Sigmoid colon (tissue), 7 donors: Measurements from ENCODE around the gene PLCB2. TPM values are rescaled to one million over a fixed set of nuclear protein-coding genes. Genes with fewer than 3 reads are reported as not detected.

Source experiments
- DNase-seq: peaks from one replicate; pipeline ENCODE4 v3.0.0-alpha.2; 2019
- H3K27ac ChIP-seq, 4 donors: fragments of 200-600 bp; sonication (generic); one replicate each; pipeline ENCODE4 v1.5.1; 2016 to 2019; ENCODE audit warnings: mild to moderate bottlenecking in 1 of 4
- H3K27me3 ChIP-seq, 3 donors: fragments of 200-600 bp; sonication (generic); one replicate each; pipeline ENCODE4 v1.5.1; 2019; ENCODE audit warnings: mild to moderate bottlenecking in 1 of 3
- H3K36me3 ChIP-seq, 4 donors: fragments of 200-600 bp; sonication (generic); one replicate each; pipeline ENCODE4 v1.5.1; 2016 to 2019
- H3K4me1 ChIP-seq, 4 donors: fragments of 200-600 bp; sonication (generic); one replicate each; pipeline ENCODE4 v1.5.1; 2017 to 2019
- H3K4me3 ChIP-seq, 4 donors: fragments of 200-600 bp; sonication (generic); one replicate each; pipeline ENCODE4 v1.5.1; 2017 to 2019; ENCODE audit warnings: mild to moderate bottlenecking in 2 of 4, moderate library complexity in 1 of 4
- H3K9me3 ChIP-seq, 4 donors: fragments of 200-600 bp in 3 of 4; sonication (generic) in 3 of 4; one replicate each; pipeline versions ENCODE4 v1.5.1 to v1.6.1; 2013 to 2019
- EP300 ChIP-seq, 4 donors: sonication (generic); formaldehyde crosslinking; IDR thresholded peaks; one replicate each; pipeline ENCODE4 v1.6.1; 2017; ENCODE audit warnings: antibody characterized with exemption in 4 of 4
- POLR2A ChIP-seq, 2 donors: fragments of 450-650 bp; IDR thresholded peaks; one replicate each; pipeline ENCODE4 v1.6.1; 2016; ENCODE audit warnings: antibody characterized with exemption in 2 of 2, mild to moderate bottlenecking in 2 of 2, moderate library complexity in 2 of 2
- POLR2AphosphoS5 ChIP-seq, 4 donors: sonication (generic); formaldehyde crosslinking; IDR thresholded peaks; one replicate each; pipeline ENCODE4 v1.6.1; 2017; ENCODE audit warnings: antibody characterized with exemption in 4 of 4
- WGBS, 2 donors: extraction: QIAGEN DNeasy Blood & Tissue Kit; methylation state at CpG; one replicate each; pipeline ENCODE4 v1.1.7; 2013; 5-methylcytosine and 5-hydroxymethylcytosine counted together
- intact Hi-C: fragments of 100-400 bp; cut with DNase I; formaldehyde crosslinking; loops from one replicate; pipeline ENCODE4 v1.15.1; 2023
- polyA plus RNA-seq, 3 donors: library from polyadenylated mRNA; stranded (reverse); fragments of 200-250 nt; gene quantifications; one replicate each; pipeline ENCODE4 v1.2.3, GENCODE V29; 2013
- total RNA-seq, 4 donors: library from RNA; depleted of rRNA; stranded (reverse); fragments of >200 nt; gene quantifications; one replicate each; pipeline ENCODE4 v1.1.0, GENCODE V29; 2016
- TF ChIP-seq, protein P1 (sequence below), 4 experiments: fragments of 450-650 bp in 3 of 4; fragments of 200-600 bp in 1 of 4; IDR thresholded peaks; one replicate each; pipeline ENCODE4 v1.5.1; 2016 to 2019; ENCODE audit warnings: antibody characterized with exemption in 4 of 4, mild to moderate bottlenecking in 3 of 4, moderate library complexity in 2 of 4
- donor health status: healthy with polysubstance abuse.
- donor health status: Bipolar disorder and iron deficiency.
- donor health status: healthy.

Gene PLCB2
- total and polyA plus RNA-seq, 7 donors = 2.4 to 27.5 (median 7.2) TPM

DNA sequence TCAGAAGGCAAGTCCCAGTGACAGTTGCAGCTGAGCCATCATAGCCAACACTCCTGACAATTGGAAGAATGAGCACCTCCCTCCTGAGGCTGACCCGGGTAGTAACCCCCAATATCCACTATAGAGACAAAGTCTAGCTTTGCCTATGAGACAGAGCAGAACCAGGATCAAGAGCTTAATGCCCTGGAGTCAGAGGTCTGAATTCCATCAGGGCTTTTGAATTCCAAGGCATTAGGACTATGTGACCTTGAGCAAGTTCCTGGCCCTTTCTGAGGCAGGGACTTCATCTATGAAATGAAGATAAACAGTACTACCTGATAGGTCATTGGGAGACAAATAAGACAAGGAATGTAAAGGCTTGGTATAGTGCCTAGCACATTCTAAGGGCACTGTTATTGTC is 12.7 kb upstream of the PLCB2 start:
- H3K27ac ChIP-seq = peak overlapping the region in 1 of 4 donors; percentile 97
- WGBS, 2 donors = 94 to 95% methylated on average over 1 of the region's 1 CpG
- H3K4me3 ChIP-seq = no peak overlapping the region
- no peaks in the 10 kb centered on the region for H3K9me3 ChIP-seq
- DNase-seq = no peak
- TF ChIP-seq POLR2A (IDR thresholded peaks at IDR 0.05) (no peak), EP300 (IDR thresholded peaks at IDR 0.05) (no peak), POLR2AphosphoS5 (IDR thresholded peaks at IDR 0.05) (no peak)
- TF ChIP-seq, protein P1, sequence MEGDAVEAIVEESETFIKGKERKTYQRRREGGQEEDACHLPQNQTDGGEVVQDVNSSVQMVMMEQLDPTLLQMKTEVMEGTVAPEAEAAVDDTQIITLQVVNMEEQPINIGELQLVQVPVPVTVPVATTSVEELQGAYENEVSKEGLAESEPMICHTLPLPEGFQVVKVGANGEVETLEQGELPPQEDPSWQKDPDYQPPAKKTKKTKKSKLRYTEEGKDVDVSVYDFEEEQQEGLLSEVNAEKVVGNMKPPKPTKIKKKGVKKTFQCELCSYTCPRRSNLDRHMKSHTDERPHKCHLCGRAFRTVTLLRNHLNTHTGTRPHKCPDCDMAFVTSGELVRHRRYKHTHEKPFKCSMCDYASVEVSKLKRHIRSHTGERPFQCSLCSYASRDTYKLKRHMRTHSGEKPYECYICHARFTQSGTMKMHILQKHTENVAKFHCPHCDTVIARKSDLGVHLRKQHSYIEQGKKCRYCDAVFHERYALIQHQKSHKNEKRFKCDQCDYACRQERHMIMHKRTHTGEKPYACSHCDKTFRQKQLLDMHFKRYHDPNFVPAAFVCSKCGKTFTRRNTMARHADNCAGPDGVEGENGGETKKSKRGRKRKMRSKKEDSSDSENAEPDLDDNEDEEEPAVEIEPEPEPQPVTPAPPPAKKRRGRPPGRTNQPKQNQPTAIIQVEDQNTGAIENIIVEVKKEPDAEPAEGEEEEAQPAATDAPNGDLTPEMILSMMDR (IDR thresholded peaks at IDR 0.05) = no peak
- H3K27me3 ChIP-seq = no peaks in the 10 kb centered on the region
- intact Hi-C loops = loop anchor here (2.0 to 5.0 kb wide), 4 partner anchors 46 to 228 kb away; partner anchors contain the start of gene IVD
- H3K4me1 ChIP-seq = peaks cover 0 to 36% (median 25%) of the 10 kb centered on the region in 4 donors
- H3K36me3 ChIP-seq = no peaks in the 10 kb centered on the region

DNA sequence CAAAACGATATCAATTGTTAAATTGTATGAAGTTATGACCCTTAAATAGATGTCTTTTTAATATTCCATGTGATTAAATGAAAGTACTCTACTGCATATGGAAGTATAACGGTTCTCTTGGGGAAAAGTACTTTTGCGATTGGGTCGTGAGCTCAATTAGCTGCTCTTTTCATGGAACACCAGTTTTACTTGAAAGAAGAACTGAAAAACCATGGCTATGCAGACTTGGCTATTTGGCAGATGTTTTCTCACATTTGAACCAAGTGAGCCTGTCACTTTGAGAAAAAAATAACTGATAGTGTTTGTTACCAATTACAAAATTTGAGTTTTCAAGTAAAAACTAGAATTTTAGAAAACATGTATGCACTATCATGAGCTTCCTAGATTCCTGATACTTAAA is 9.8 kb upstream of the PLCB2 start:
- Histone ChIP-seq H3K9me3 (no peaks in the 10 kb centered on the region), H3K36me3 (no peaks in the 10 kb centered on the region), H3K27me3 (no peaks in the 10 kb centered on the region), H3K4me1 (peaks cover 0 to 17% (median 12%) of the 10 kb centered on the region in 4 donors), H3K27ac (no peak overlapping the region), H3K4me3 (no peak overlapping the region)
- WGBS, 2 donors = 70 to 81% methylated on average over 4 of the region's 4 CpGs
- no peak for TF ChIP-seq EP300 (IDR thresholded peaks at IDR 0.05)
- no peak for TF ChIP-seq POLR2A (IDR thresholded peaks at IDR 0.05)
- TF ChIP-seq POLR2AphosphoS5 (IDR thresholded peaks at IDR 0.05) = no peak
- TF ChIP-seq, protein P1 (IDR thresholded peaks at IDR 0.05) = no peak
- DNase-seq = no peak
- intact Hi-C loops = no loop called here

DNA sequence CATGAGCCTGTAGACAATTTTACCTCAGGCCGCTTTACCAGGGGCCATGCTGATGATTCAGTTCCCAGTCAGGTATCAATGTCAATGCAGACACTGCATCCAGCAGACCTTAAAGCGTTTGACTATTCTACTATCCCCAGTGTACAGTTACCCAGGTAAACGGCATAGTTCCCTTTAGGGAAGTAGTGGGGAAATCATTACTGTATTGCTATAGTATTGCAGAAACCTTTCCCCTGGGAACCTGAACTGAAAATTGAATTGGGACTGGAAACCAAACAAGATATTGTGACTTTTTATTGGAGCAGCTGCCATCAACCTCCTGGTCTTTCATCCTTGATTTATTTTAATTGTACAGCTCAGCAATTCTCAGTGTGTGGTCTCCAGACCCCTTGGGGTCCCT is 9.2 kb upstream of the PLCB2 start:
- no peaks in the 10 kb centered on the region for H3K36me3 ChIP-seq
- intact Hi-C loops = no loop called here
- no peak for DNase-seq
- H3K9me3 ChIP-seq = no peaks in the 10 kb centered on the region
- no peaks in the 10 kb centered on the region for H3K27me3 ChIP-seq
- H3K4me3 ChIP-seq = no peak overlapping the region
- 77 to 81% methylated on average over 3 of the region's 3 CpGs for WGBS, 2 donors
- no peak overlapping the region for H3K27ac ChIP-seq
- TF ChIP-seq, protein P1 (IDR thresholded peaks at IDR 0.05) = no peak
- TF ChIP-seq POLR2AphosphoS5 (IDR thresholded peaks at IDR 0.05) (no peak), POLR2A (IDR thresholded peaks at IDR 0.05) (no peak), EP300 (IDR thresholded peaks at IDR 0.05) (no peak)
- peaks cover 0 to 11% (median 6%) of the 10 kb centered on the region in 4 donors for H3K4me1 ChIP-seq

DNA sequence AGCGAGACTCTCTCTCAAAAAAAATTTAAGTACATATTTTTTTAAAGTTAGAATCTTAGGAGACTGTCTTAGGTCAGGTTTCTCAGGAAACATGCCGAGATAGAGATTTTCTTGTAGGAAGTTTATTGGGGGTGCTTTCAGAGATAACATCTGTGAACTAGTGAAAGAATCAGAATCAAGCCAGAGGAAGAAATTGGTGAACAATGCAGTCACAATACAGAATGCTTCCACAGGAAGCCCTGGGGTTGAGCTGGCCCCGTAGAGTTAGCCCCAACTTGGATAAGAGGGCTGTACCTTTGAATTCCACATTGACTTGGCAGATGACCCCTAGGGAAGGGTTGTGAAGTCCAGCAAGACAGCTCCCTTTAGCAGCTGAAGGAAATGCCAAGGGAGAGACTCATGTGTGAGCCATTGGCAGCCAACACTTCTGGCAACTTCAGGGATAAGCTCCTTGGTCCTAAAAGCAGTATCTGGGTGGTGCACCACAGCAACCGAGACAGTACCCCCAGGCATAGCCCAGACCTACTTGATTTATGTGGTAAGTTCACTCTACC is 7.1 kb upstream of the PLCB2 start:
- no peak overlapping the region for H3K27ac ChIP-seq
- WGBS, 2 donors = 76 to 85% methylated on average over 4 of the region's 4 CpGs
- intact Hi-C loops = no loop called here
- no peak for DNase-seq
- no peaks in the 10 kb centered on the region for H3K9me3 ChIP-seq
- H3K36me3 ChIP-seq = no peaks in the 10 kb centered on the region
- no peaks in the 10 kb centered on the region for H3K27me3 ChIP-seq
- H3K4me1 ChIP-seq = no peaks in the 10 kb centered on the region
- H3K4me3 ChIP-seq = no peak overlapping the region
- TF ChIP-seq POLR2A (IDR thresholded peaks at IDR 0.05) (no peak), POLR2AphosphoS5 (IDR thresholded peaks at IDR 0.05) (no peak), EP300 (IDR thresholded peaks at IDR 0.05) (no peak)
- TF ChIP-seq, protein P1 (IDR thresholded peaks at IDR 0.05) = no peak
